GM21619 (cell line): Measurements from ENCODE around the gene CFD.
"Not testable (repeated sequence)": the region's sequence is repeated elsewhere in the genome, so short reads cannot be mapped to it uniquely, and the experiment has no call there.

ENCODE experiments used
- ATAC-seq: cut with Tn5 transposase; IDR thresholded peaks from one replicate; pipeline ENCODE4 v1.9.1; 2021; ENCODE audit not compliant: unreplicated experiment

The CFD gene

DNA sequence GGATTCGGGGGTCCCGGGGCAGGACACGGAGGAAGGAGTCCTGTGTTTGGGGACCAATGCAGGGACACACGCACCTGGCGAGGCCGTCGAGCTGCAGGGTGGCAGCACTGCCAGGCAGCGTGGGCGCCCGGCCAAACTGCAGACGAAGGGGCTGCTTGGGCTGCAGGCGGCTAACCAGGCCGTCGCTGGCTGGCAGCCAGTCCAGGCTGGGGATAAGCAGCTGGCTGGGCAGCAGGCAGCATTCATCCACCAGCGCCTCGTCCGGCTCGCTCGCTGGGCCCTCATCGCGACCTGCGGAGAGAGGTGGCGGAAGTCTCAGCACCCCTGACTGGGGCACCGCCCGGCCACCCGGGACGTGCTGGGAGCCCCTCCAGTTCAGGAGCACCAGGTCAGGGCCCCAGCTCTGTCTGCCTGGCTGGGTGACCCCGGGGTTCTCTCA, 11.5 kb downstream of the CFD start:
- no peak for ATAC-seq

DNA sequence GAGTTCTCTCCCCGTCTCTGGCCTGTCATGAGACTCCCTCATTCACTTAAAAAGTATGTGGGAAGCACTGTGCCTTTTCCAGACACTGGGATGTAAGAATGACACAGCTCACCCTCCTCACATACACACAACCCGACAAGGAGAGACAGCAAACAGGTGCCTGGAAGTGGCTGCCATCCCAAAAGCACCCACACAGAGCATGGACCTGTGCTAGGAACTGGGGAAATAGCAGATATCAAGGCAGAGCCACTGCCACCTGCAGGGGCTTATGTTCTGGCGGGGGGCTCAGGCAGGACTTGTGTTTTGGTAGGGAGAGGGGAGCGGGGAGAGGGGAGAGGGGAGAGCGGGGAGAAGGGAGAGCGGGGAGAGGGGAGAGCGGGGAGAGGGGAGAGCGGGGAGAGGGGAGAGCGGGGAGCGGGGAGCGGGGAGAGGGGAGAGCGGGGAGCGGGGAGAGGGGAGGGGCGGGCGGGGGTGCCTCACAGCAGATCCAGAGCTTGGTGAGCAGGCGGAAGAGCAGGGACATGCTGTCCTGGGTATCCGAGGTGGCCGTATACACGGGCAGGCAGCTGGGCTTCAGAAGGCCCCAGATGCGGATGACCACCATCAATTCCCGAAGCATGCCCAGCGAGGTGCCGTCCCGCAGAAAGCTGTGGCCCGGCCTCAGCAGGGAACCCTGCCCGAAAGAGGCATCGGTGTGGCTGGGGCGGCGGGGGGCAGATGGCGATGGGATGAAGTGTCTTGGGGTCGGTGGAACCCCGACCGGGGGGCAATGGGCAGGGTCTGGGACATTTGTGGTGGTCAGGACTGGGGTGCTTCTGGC, 12.2 kb downstream of the CFD start:
- ATAC-seq = no peak

DNA sequence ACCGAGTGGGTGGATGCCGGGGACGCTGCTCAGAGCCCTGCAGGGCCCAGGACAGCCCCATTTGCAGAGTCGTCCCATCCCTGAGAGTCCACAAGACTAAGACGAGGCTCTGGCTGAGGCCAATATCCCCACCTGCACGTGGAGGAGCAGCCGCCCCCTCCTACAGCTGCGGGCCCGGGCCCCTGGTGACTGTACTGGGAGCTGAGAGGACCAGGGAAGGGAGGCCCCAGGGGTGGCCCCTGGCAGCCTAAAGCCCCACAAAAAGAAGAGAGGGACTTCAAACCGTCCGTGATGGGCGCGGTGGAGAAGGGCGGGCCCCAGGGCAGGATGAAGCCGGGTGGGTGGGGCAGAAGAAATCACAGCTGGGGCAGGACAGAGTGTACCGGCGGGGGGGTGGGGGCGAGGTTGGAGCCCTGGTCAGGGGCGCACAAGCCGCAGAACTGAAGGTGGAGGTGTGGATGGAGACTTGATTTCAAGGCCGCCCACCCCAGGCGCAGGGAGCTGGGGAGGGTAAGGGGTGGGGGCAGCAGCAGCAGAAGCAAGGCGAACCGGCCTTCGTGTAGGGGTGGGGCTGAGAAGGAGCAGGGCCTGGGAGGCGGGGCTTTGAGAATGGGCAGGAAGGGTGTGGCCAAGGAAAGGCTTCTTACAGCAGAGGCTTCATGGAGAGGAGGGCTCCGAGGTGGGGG, 12.9 kb downstream of the CFD start:
- no peak for ATAC-seq

DNA sequence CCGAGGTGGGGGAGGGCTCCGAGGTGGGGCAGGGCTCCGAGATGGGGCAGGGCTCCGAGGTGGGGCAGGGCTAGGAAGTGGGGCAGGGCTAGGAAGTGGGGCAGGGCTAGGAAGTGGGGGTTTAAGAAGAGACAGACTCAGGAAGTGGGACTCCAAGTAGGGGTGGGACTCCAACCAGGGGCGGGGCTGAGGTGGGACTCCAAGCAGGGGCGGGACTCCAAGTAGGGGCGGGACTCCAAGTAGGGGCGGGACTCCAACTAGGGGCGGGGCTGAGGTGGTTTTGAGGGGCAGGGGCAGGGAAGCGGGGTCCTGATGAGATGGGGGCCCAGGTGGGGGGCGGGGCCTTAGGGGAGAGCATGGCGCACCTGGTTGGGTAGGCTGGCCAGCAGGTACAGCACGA, 13.6 kb downstream of the CFD start:
- ATAC-seq = no peak

DNA sequence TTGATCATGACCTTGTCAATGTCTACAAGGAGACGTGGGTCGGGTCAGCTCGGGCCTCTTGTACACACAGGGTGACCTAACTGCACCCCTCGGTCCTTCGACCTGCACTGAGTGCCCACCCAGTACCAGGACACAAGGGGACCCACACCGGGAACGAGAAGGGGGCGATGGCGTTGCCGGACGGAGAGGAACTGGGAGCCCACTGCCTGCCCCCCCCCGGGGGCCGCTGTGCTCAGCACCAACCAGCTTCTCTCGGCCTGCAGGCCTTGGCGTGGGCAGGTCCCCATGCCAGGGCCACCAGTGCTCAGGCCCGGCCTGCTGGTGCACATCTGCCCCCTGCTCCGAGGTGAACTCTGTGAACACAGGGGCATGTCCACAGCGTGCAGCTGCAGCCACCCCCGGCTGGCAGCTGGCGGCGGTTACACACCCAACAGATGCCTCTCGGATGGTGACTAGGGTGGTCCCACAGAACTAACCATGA, 14.1 kb downstream of the CFD start:
- no peak for ATAC-seq

DNA sequence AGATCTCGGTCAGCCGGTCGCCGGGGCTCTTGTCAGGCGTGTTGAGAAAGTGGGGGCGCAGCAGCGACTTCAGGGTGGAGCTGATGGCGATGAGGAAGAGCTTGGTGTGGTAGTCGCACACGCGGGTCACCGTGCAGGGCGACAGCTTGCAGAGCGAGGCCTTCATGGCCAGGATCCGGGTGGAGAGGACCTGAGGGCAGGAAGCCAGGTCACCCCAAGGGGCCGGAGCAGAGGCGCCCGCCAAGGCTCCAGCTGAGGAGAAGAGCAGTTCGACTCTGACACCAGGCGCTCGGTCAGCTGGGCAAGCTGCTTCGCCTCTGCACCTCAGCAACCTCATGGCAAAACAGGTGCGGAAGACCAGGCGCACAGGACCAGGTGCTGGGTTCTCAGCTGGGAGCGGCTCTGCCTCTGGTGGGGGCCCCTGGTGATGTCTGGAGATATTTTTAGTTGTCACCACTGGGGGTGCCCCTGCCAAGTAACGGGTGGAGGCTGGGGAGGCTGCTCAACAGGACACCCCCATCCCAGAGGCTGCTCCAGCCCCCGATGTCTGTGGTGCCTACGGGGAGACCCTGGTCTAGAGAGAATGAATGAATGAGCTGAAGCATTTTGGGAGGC, 15.9 kb downstream of the CFD start:
- no peak for ATAC-seq

DNA sequence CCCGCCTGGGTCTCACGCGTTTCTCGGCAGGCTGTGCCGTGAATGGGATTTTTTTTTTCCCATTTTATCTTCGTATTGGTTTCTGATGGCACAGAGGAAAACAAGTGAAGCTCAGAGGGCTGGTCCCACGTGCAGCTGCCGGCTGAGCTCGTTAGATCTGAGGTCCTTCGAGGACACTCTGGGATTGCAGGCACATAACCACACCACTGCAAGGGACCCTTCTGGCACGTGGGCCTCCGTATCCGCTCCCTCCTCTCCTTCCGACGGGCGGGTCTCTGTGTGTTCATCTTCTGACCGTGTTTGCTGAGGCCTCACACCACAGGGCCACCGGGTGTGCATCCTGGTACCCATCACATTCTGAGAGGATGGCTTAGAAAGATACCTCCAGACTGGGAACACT, 16.6 kb downstream of the CFD start:
- ATAC-seq = no peak

DNA sequence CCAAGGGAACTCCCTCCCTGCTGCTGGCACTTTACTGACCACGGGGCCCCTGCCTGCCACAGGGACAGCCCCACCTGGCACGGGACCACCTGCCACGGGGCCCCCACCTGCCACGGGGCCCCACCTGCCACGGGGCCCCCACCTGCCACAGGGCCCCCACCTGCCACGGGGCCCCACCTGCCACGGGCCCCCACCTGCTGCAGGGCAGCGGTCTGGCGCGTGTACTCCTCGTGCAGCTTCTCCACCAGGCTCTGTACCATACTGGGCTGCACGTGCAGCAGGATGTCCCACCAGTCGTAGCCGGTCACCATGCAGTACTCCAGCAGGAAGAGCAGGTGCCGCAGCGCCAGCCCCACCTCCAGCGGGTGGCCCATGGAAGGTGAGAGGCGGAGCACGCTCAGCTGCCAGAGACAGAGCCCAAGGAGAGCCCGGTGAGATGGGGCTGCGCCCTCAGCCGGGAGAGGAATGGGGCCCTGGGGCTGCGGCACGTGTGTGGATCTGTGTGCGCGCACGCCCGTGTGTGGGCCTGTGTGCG, 17.4 kb downstream of the CFD start:
- ATAC-seq = no peak

DNA sequence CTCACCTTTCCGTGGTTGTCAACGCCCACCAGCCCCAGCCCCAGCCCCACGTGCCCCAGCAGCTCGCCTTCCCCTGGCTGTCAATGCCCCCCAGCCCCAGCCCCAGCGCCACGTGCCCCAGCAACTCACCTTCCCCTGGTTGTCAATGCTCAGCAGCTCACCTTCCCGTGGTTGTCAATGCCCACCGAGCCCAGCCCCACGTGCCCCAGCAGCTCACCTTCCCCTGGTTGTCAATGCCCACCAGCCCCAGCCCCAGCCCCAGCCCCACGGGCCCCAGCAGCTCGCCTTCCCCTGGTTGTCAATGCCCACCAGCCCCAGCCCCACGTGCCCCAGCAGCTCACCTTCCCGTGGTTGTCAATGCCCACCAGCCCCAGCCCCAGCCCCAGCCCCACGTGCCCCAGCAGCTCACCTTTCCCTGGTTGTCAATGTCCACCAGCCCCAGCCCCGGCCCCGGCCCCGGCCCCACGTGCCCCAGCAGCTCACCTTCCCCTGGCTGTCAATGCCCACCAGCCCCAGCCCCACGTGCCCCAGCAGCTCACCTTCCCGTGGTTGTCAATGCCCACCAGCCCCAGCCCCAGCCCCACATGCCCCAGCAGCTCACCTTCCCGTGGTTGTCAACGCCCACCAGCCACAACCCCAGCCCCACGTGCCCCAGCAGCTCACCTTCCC, 18.7 kb downstream of the CFD start:
- not testable (repeated sequence) for ATAC-seq

DNA sequence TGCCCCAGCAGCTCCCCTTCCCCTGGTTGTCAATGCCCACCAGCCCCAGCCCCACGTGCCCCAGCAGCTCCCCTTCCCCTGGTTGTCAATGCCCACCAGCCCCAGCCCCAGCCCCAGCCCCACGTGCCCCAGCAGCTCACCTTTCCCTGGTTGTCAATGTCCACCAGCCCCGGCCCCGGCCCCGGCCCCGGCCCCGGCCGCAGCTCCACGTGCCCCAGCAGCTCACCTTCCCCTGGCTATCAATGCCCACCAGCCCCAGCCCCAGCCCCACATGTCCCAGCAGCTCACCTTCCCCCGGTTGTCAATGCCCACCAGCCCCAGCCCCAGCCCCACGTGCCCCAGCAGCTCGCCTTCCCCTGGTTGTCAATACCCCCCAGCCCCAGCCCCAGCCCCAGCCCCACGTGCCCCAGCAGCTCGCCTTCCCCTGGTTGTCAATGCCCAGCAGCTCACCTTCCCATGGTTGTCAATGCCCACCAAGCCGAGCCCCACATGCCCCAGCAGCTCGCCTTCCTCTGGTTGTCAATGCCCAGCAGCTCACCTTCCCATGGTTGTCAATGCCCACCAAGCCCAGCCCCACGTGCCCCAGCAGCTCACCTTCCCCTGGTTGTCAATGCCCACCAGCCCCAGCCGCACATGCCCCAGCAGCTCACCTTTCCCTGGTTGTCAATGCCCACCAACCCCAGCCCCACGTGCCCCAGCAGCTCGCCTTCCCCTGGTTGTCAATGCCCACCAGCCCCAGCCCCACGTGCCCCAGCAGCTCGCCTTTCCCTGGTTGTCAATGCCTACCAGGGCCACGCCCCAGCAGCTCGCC, 19.5 kb downstream of the CFD start:
- not testable (repeated sequence) for ATAC-seq

DNA sequence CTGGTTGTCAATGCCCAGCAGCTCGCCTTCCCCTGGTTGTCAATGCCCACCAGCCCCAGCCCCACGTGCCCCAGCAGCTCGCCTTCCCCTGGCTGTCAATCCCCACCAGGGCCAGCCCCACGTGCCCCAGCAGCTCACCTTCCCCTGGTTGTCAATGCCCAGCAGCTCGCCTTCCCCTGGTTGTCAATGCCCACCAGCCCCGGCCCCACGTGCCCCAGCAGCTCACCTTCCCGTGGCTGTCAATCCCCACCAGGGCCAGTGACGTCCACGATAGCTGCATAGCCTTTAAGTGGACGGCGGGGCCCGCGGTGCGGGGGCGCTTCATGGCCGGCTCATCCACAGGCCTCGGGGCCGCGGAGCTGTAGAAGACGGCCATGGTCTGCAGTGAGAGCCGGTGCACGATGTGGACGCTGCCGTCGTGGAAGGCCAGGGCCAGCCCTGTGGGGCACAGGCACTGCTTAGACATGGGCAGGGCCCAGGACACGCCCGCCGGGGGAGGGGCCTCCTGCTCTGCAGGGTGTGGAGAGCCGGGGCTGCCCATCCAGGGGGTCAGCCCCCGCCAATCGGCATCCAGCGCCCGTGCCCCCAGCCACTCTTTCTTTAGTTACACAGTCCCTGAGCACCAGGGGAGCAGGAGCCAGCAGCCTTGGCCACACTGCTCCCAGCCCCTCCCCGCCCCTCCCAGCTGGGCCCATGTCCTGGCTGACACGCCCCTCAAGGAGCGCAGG, 20.4 kb downstream of the CFD start:
- no peak for ATAC-seq

DNA sequence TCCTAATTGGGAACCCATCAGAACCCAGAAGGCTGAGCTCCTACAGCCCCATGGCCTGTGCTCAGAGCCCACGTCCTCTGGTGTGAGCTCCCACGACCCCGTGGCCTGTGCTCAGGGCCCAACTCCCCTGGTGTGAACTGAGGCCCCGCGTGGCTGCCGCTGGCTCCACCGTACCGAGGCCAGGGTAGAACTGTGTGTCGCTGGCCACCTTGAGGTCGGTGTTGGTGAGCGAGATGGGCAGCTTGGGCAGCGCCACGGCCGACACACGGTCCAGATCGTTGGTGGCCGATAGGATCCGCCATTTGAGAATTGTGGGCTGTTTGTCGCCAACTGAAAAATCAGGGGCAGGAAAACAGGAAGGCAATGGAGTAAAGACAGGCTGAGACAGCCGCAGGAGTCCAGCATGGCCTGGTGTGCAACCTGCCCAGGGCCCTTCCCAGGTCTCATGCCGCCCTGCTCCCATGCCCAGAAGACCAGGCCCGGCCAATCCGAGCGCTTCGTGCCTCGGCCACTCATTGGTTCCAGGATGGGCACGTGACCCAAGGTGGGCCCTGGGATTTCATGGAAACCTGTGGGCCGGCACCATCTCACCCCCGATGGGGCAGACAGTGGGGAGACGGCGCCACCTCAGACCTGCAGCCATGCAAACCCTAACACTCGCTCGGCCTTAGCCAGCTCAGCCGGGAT, 22.1 kb downstream of the CFD start:
- ATAC-seq = no peak

DNA sequence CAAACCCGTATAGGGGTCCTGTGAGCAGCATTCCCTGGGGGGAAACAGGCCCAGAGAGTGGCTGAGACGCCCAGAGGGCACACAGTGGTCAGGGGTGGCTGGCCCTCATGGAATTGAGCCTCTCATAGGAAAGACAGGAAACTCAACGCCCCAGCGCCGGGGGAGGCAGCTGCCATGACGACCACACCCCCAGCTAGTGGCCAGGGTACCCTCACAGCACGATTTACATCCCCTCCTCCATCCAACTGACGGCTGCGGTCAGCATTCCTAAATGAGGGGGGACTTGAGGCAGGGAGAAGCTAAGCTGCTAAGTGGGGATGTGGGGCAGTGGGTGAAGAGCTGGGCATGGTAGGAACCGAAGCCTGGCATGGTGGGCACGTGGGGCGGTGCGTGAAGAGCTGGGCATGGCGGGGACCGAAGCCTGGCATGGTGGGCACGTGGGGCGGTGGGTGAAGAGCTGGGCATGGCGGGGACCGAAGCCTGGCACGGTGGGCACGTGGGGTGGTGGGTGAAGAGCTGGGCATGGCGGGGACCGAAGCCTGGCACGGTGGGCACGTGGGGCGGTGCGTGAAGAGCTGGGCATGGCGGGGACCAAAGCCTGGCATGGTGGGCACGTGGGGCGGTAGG, 23.5 kb downstream of the CFD start:
- no peak for ATAC-seq

DNA sequence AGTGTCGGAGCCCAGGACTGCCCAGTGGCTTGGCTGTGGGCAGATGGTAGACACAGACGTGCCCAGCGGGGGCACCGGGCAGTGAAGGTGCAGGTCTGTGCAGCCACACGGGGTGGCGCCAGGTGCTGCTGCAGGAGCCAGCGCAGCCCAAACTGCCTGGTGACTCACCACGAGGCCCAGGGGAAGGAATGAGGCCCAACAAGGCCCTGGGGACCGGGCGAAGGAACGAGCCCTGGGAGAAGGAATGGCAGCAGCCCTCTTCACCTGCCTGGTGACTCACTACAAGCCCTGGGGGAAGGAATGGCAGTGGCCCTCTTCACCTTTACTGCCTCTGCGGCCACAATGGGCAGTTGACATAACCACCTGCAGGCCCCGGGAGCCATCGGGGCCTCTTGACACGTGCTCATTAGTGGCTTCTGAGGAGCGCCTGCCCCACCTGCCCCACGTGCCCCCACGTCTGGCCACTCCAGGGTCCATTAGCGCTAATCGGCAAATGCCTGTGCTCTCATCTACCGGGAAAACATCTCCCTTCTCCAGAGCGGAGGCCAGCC, 24.3 kb downstream of the CFD start:
- ATAC-seq = no peak

DNA sequence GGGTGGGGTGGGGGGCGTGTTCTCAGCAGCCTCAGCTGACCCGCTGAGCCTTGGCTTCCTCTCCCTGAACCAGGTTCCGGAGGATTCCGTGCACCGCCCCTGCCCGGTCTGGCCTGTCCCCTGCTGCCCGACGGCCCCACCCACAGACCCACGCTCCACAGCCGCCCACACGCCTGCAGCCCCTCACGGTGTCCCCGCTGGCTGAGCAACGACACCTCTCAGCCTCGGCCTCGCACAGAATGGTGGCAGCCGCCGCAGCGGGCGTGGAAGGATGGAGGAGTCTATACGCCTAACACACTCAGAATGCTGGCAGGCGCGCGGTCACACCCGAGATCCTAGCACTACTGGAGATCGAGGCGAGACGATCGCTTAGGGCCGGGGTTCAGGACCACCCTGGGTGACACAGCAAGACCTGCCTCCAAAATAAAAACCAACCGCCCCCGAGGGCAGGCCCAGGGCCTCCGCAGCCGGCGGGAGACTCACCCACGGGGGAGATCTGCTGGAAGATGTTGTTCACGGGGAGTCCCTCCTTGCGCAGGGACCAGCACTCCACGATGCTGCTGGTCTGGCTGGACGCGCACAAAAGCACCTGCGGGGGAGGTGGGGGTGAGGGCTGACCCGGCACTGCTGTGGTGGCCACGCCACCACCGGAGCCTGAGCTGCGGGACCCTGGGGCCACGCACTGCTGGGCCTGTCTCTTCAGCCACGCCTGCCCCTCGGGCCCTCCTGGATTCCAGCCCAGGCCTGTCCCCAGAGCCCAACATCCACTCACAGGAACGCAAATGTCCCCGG, 25.2 kb downstream of the CFD start:
- no peak for ATAC-seq

DNA sequence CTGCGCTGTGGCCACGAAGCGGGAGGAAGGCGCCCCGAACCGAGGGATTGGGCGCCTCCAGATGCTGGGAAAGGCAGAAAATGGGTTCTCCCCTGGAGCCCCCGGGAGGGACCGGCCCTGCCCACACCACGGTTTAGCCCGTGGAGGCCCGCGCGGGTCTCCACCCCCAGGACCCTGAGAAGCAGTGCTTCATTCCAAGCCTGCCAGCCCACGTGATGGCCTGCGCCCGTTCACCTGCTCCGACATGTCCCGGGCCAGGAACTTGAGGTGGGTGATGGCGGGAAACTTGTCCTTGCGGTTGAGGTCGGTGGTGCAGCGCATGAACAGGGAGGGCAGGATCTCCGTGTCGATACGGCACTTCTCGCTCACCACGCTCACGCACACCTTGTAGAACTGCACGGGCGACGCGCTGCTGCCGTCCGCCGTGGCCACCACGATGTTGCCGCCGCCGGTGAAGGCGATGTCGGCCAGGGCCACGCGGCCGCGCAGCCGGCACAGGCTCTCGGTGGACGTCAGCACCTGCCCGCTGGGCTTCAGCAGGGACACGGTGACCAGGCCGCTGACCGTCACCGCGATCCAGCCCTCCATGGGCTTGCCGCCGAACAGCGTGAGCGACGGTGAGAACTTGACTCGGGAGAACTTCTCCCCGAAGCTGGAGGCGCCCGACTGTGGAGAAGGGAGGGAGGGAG, 26.2 kb downstream of the CFD start:
- no peak for ATAC-seq

DNA sequence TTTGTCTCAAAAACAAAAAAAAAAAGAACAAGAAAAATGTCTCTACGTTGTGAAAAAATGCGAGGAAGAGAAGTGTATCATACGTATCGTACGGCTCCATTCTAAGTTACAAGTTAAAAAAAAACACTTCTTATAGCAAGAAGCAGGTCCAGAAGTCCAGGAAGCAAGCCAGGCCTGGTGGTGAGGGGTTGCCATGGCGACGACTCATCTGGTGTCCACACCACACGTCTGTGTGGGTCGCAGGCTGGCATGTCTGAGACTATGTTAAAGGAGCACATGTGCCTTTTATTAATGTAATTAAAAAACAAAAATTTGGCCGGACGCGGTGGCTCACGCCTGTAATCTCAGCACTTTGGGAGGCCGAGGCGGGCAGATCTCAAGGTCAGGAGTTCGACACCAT, 27.6 kb downstream of the CFD start:
- ATAC-seq = no peak
